Measurements from ENCODE around the gene KIF13A.

DNA sequence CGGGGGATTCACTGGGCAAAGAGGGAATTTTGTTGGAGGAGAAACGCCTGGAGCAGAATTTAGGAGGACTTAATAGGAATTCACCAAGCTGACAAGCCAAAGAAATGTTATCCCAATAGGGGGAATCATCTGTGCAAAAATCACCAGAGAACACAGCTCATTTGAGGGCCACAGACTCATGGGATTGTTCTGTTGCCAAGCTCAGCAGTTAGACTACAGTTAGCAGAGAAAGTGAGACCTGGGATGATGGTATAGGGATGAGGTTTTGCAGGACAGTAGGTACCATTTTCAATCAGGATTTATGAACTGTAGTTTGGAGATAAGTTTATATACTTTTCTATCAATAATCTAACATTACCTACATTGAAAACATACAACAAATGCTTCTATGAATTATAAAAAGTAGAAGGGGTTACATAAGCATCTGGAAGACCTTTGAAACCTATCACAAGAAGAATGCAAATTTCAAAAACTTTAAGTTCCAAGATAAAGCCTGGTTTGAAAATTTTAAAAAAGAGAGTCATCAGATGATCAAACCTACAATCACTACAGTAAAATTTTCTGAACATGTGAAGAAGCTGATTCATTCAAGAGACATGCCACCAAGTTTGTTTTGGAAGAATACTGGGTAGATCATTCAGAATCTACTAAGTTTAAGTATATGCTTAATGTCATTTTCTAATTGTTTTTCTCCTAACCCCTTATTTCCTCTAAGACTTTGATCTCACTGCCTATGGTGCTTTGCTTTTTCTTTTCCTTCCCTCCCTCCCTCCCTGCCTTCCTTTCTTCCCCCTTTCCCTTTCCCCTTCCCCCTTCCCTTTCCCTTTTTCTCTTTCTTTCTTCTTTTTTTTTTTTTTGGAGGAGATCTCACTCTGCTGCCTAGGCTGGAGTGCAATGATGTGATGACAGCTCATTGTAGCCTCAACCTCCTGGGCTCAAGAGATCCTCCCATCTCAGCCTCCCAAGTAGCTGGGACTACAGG, 81.5 kb downstream of the KIF13A start:
- TF ChIP-seq, protein P1, sequence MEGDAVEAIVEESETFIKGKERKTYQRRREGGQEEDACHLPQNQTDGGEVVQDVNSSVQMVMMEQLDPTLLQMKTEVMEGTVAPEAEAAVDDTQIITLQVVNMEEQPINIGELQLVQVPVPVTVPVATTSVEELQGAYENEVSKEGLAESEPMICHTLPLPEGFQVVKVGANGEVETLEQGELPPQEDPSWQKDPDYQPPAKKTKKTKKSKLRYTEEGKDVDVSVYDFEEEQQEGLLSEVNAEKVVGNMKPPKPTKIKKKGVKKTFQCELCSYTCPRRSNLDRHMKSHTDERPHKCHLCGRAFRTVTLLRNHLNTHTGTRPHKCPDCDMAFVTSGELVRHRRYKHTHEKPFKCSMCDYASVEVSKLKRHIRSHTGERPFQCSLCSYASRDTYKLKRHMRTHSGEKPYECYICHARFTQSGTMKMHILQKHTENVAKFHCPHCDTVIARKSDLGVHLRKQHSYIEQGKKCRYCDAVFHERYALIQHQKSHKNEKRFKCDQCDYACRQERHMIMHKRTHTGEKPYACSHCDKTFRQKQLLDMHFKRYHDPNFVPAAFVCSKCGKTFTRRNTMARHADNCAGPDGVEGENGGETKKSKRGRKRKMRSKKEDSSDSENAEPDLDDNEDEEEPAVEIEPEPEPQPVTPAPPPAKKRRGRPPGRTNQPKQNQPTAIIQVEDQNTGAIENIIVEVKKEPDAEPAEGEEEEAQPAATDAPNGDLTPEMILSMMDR (IDR thresholded peaks at IDR 0.05), result no peak
- TF ChIP-seq POLR2A (IDR thresholded peaks at IDR 0.05; ENCODE audit: low read depth), result no peak
